MM.1S (cell line): ENCODE measurements around the gene APOC1.

Experiments used
- CTCF ChIP-seq: fragments of 300-600 bp; sonication (generic); IDR thresholded peaks from 2 replicates; pipeline ENCODE4 v1.5.1; 2016; ENCODE audit warnings: antibody characterized with exemption, low read length, mixed read lengths
- EZH2phosphoT487 ChIP-seq: fragments of 300-600 bp; sonication (generic); IDR thresholded peaks from 2 replicates; pipeline ENCODE4 v1.6.1; 2018; ENCODE audit warnings: antibody characterized with exemption, low read length

DNA sequence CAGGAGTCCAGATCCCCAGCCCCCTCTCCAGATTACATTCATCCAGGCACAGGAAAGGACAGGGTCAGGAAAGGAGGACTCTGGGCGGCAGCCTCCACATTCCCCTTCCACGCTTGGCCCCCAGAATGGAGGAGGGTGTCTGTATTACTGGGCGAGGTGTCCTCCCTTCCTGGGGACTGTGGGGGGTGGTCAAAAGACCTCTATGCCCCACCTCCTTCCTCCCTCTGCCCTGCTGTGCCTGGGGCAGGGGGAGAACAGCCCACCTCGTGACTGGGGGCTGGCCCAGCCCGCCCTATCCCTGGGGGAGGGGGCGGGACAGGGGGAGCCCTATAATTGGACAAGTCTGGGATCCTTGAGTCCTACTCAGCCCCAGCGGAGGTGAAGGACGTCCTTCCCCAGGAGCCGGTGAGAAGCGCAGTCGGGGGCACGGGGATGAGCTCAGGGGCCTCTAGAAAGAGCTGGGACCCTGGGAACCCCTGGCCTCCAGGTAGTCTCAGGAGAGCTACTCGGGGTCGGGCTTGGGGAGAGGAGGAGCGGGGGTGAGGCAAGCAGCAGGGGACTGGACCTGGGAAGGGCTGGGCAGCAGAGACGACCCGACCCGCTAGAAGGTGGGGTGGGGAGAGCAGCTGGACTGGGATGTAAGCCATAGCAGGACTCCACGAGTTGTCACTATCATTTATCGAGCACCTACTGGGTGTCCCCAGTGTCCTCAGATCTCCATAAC, 8.8 kb upstream of the APOC1 start, which contains the start of gene APOE:
- TF ChIP-seq CTCF (no peak), EZH2phosphoT487 (no peak)
